Astrocyte of the cerebellum (primary cell): ENCODE measurements around the gene PLD1.

ENCODE experiments used
- DNase-seq: peaks from one replicate; pipeline ENCODE4 v3.0.0-alpha.2; 2011; ENCODE audit warnings: low read depth
- H3K4me3 ChIP-seq: 2 replicates; pipeline ENCODE4 v1.5.1; 2011; ENCODE audit warnings: mild to moderate bottlenecking, low read depth, low read length, moderate library complexity
- CTCF ChIP-seq: IDR thresholded peaks from 2 replicates; pipeline ENCODE4 v1.5.1; 2012; ENCODE audit warnings: low read length, low read depth, moderate library complexity, mild to moderate bottlenecking; ENCODE audit errors: missing control alignments
- in situ Hi-C: cut with HindIII; loops from 2 replicates; pipeline ENCODE4 v1.10.0; 2017; ENCODE audit warnings: low sequenced_read_pairs

The PLD1 gene

GRCh38 chr3:171842864-171843518 lies 32.7 kb upstream of the PLD1 start, which contains the start of gene TMEM212:
TSS of gene TMEM212 (plus strand) at chr3:171843349. CDS start at chr3:171843384, 35 bp downstream.
- in situ Hi-C loops = no loop called here
- peak; percentile 79 for DNase-seq
- no peak for TF ChIP-seq CTCF
- H3K4me3 ChIP-seq = no peak within 1 kb of the TSS

GRCh38 chr3:171841620-171842000 lies 31.3 kb upstream of the PLD1 start:
- H3K4me3 ChIP-seq = no peak overlapping the region
- DNase-seq = no peak
- in situ Hi-C loops = no loop called here
- TF ChIP-seq CTCF = no peak

- H3K4me3 ChIP-seq = no peak overlapping the region
- no peak for TF ChIP-seq CTCF
- in situ Hi-C loops = no loop called here
- DNase-seq = no peak
Observed at GRCh38 chr3:171840811-171841619, 30.7 kb upstream of the PLD1 start.

GRCh38 chr3:171840445-171840810 lies 30.1 kb upstream of the PLD1 start:
- DNase-seq = no peak
- TF ChIP-seq CTCF = no peak
- H3K4me3 ChIP-seq = no peak overlapping the region
- in situ Hi-C loops = no loop called here

GRCh38 chr3:171839270-171839669 lies 29.0 kb upstream of the PLD1 start:
- in situ Hi-C loops = no loop called here
- no peak for TF ChIP-seq CTCF
- no peak overlapping the region for H3K4me3 ChIP-seq
- DNase-seq = no peak

GRCh38 chr3:171838218-171838720 lies 28.0 kb upstream of the PLD1 start:
- no peak overlapping the region for H3K4me3 ChIP-seq
- no peak for TF ChIP-seq CTCF
- no peak for DNase-seq

More at GRCh38 chr3:171838218-171838720, 28.0 kb upstream of the PLD1 start:
- in situ Hi-C loops = no loop called here
